Stimulated activated CD8-positive, alpha-beta memory T cell treated with anti-CD3 and anti-CD28 coated beads, Interleukin-7, amount 100 ng/mL, for 4 hours (primary cell): Measurements from ENCODE around the gene PUS1.

Experiments used
- DNase-seq, 2 donors: peaks; one replicate each; pipeline ENCODE4 v3.0.0-alpha.2; 2020; ENCODE audit warnings: low read depth in 2 of 2

The PUS1 gene

DNA sequence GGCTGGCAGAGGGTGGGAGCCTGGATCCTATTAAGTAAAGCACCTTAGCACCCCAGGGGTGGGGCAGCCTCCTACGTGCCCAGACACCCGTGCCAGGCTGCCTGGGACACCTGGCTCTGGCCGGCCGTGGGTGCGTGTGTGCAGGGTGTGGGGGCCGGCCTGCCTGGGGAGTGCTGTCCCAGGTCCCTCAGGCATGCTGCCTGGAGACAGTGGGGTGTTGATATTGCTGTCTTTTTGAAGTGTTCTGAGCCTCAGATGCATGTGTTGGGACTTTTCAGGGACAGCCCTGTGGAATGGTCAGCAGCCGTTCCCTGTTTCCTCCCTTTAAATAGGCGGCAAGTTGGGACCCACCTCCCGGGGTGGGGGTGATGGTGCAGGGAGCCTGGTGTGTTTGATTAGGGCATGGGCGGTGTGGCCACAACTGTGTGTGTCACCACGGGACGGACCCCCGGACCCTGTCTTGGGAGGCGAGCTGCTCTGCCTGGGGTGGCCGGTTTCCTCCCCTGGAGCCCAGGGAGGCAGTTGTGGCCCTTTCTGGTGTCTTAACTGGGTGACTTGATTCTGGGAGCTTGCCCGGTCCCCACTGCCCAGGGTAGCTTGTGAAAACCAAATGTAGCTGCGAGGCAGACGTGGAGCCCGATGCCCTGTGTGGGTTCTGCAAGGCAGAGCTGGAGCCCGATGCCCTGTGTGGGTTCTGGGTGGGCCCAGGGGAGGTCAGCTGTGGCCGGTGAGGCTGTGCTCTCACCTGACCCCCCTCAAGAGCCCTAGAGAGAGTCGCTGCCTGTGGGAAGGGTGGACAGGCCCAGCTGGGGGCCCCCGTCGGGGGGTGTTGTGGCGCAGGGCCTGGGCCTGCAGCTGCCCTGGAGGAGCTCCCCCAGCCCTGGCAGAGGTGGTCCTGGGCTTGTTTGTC lies 26.5 kb upstream of the PUS1 start:
- DNase-seq, result no peak

DNA sequence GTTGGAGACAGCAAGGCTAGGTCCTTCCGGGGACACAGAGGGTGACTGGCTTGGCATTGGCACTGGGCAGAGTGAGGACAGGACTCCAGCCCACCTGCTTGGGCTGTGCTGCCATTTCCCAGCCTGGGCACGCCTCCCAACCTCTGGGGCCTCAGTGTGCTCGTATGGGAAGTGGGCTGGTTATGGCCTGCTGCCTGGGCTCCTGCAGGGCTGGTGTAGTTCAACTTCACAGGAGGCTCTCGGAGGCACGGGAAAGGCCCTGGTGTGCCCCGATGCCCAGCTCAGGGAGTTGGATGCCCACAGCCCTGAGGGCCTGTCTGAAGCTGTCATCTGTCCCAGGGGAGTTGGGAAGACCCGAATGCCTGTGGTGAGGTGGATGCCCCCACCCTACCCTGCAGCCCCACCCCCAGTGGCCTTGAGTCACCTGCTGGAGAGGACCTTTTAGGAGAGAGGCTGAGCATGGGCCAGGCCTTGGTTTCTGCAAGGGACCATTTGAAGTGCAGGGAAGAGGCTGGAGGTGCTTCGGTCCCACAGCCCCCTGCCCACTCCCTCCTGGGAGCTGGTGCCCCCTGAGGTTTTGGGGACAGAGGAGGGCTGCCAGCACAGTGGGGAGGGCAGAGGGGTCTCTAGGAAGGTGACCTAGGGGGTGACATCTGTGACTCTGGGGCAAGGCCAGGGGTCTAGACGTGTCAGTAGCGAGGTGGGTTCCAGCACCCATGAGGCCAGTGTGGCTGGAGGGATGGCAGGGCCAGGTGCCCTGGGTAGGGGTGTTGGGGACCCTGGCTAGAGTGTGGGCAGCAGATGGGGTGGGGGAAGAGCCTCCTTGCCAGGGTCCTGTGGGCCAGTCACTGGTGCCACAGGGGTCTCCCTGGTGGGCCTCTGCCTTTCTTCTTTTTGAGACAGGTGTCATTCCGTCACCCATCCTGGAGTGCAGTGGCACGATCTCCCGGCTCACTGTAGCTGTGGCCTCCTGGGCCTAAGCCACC lies 25.5 kb upstream of the PUS1 start:
- no peak for DNase-seq

- DNase-seq, result no peak
These were observed 24.7 kb upstream of the PUS1 start for GRCh38 chr12:131904346-131904745.

DNA sequence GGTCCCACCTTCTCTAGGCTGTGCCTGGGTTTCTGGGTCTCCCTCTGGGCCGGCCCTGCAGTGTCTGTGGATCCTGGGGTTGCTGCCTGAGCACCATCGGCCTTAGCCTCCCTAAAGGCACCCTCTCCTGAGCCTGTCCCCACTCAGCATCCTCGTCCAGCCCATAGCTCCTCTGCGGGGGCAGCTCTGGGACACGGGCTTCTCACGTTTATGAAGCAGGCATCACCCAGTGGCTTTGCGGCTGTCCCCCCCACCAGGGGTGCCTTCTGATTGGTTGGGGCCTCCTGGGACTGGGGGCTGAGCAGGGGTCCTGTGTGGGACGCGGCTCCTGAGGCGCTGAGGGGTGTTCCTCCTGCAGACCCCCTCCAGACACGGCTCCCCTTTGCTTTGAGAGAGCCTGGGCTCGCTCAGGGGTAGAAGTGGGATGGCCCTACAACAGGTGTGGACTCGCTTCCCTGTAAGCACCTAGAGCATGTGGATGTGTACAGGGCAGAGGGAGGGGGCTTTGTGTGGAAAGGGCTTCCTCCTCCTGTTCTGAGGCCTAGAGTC lies 23.9 kb upstream of the PUS1 start:
- DNase-seq, result no peak

DNA sequence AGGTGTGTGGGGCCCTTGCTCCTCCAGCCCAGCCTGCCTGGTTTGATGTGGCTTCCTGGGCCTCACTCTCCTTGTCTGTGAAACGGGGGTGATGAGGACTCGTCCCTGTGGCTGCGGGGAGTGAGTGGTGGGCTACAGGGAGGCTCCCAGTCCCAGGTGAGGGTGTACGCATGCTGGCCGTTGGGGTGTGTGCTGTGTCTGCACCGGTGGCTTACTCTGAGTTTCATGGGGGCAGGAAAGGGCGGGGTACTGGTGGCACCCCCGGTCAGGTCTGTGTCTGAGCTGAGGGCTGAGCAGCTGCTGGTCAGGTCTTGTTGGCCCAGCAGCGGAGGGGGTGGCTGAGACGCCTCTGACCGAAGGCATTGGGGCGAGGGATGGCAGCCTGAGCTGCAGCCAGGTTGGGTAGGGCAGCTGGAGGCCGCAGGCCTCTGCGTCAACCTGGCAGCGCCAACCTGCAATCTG lies 23.4 kb upstream of the PUS1 start:
- DNase-seq, result no peak

DNA sequence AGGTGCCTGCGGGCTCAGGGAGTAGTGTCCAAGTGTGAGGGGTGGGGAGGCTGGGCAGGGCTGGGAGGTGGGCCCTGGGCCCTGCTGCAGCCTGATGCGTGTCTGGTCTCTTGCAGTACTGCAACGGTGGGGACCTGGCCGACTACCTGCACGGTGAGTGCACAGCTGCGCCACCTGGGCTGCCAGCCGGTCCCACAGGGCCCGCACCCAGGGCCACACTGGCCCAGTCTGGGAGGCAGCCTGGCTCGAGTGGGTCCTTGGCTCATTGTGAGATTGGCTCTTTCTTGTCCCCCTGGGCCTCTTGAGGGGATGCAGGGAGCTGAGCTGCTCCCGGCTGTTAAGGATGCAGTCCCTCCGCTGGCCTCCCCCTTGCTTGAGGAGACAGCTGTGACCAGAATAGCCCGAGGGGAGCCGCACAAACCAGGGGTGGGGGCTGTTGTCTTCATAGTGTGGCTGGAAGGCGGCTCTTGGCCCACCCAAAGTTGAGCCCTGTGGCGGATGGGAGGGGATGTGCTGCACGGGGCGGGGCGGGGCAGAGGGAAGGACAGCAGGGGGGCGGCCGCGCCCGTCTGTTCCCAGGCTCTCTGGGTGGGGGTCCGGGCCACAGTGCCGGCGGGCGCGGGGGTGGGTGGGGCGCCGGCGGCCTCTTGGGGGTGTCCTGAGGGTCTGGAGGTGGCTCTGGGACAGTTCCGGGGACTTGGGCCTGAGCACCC lies 21.5 kb upstream of the PUS1 start:
- DNase-seq, result no peak

- no peak for DNase-seq
These were observed 20.7 kb upstream of the PUS1 start for GRCh38 chr12:131908092-131909080.

GRCh38 chr12:131909081-131909751 lies 19.9 kb upstream of the PUS1 start:
- no peak for DNase-seq

- no peak for DNase-seq
These were observed 19.3 kb upstream of the PUS1 start for GRCh38 chr12:131909752-131910219.

- no peak for DNase-seq
These were observed 18.6 kb upstream of the PUS1 start for GRCh38 chr12:131910302-131911027.

GRCh38 chr12:131911028-131911650 lies 17.9 kb upstream of the PUS1 start:
- DNase-seq, result no peak

DNA sequence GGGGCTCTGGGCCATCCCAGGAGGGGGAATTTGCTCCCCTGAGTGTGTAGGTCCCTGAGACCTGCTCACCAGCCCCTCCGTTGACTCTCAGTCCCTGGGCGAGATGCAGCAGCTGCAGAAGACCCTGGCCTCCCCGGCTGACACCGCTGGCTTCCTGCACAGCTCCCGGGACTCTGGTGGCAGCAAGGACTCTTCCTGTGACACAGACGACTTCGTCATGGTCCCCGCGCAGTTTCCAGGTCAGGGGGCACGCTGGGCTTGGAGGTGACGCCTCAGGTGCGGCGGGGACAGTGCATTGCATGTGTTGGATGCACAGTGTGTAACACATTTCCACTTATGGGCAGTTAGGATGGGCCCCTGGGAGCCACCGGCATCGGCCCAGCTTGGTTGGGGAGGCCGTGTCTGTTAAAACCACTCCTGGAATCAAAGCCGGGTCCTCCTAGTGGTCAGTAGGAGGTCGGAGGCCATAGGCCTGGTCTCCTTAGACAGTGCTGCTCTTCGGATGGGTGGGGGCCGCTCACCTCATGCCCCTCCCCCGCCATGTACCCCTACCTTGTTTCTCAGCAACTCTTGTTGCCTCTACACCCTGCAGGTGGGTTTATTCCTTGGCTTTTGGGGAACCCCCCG lies 17.1 kb upstream of the PUS1 start:
- DNase-seq, result no peak

- DNase-seq, result no peak
These were observed 16.4 kb upstream of the PUS1 start for GRCh38 chr12:131912518-131913274.

GRCh38 chr12:131913666-131914065 lies 15.4 kb upstream of the PUS1 start:
- DNase-seq, result no peak

GRCh38 chr12:131914179-131914702 lies 14.8 kb upstream of the PUS1 start:
- no peak for DNase-seq

GRCh38 chr12:131915000-131915689 lies 13.9 kb upstream of the PUS1 start:
- no peak for DNase-seq
